CD4-positive, alpha-beta T cell treated with Interleukin-1 beta for 1 hour (primary cell): ENCODE data around the gene ACKR3.

ENCODE experiments used
- DNase-seq, 2 donors: peaks; one replicate each; pipeline ENCODE4 v3.0.0-alpha.2; 2020 to 2022

The ACKR3 gene

DNA sequence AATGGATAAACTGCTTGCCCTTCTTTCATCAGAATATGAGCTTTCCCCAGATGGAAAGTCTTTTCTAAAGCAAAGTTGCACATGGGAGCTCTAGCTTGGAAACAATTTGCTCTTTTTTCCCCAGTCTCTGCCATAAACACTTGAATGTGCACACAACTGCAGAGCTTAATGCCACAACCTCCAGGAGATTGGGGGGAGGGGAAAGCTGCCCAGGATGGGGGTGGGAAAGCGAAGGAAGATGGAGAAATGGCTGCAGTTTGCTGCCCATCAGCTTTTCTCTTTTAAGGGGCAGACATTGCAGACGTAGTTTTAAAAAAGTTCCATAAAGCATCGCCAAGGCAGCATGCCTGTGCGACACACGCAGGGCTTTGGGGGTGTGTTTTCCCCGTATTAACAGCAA lies 1.5 kb downstream of the ACKR3 start:
- no peak for DNase-seq

DNA sequence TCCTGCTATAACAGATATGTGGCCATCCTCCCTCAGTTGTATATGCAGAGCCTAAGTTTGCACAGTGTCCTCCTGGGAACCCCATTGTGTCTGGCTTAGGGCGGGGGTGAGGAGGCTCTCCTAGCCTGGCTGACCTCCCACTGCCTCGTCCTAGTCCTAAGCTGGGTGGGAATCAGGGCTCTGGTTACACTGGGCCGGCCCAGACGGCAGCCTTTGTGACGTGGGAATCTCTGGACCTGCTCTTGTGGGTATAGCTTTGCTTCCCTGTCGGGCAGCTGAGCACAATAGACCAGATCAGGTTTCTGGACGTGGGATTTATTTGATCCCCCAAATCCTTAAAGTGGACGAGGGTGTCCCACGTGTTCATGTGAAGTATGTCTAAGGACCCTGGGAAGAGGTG lies 2.9 kb downstream of the ACKR3 start:
- no peak for DNase-seq

DNA sequence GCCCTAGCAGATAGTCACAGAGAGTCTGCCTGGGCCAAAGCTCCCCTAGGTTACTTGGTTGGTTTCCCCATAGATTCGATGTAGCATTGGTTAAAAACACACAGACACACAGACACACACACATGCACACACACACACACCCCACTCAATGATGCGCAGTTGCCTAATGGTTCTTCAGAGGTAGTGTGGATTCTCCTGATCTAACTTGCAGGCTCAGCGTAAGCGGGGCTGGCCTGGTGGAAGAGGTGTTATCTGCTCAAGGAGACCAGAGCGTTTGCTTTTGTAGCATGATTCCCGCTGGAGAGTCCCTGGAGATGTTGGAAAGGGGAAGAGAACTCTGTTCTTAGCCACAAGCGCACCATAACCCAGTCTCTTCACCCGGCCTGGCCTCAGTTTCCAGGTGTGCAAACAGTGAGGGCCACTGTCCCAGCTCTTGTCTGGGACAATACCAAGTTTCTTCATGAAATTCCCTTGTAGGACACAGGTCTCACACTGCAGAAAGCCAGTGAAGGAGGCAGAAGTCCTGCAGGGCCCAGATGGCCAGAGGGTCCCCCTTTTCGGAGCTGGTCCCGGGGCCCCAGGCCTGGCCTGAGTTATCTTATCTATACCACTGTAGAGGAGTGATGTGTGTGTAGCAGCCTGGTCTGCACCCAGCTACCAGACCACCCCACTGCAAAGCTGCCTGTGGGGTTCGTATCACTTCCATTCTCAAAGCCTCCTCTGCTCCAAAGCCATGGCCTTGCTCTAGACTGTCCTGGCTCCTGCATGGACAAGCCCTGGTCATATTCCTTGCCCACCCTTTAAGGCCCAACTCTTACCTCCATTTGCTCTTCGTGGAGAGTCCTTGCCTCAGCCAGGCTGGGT lies 3.7 kb downstream of the ACKR3 start:
- DNase-seq = no peak

DNA sequence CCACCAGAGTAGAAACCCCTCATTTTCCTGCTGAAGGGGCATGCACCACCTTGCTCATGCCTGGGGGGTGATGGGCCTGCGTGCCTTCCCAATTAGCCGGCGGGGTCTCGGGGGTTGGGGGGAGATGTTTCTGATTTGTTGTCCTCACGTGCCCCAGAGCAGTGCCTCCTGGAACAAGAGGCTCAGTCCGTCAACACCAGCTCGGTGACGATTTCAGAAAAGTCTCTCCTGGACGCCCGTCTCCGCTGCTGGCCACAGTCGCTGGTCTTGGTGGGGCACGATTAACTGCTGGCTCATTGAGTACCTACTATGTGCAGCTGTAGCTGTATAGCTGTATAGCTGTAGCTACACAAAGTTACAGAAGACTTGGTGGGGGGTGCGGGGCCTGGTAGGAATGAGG lies 4.4 kb downstream of the ACKR3 start:
- no peak for DNase-seq

DNA sequence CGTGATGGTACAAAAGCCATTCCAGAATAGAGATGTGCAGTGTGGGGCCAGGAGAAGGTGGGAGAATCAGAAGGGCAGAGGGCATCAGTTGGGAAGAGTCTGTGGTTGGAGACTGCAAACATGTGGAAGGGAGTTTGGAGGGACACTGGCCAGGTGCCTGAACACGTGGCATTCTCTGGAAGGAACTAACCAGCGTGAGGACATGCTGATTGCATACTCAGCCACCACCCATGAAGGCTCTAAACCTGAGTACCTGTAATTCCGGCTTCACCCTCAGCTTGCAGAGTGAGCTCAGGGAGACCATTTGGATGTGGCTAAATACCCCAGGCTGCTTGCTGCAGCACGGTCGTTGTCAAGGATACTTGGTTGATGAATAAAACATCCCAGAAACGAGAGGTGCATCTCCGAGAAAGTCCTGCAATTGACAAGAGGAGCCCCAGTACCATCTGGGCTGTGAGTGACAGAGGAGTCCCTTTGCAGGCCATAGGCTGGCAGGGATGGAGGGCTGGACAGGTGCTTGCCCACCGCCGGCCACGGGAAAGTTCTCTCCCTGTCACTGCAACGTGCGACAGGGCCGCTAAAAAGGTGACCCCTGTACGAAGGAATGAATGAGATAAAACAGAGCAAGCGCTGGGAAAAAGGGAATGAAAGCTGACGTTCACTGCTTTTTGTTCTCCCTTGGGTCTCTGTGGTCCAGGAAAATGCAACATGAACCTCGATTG lies 5.0 kb downstream of the ACKR3 start:
- no peak for DNase-seq

DNA sequence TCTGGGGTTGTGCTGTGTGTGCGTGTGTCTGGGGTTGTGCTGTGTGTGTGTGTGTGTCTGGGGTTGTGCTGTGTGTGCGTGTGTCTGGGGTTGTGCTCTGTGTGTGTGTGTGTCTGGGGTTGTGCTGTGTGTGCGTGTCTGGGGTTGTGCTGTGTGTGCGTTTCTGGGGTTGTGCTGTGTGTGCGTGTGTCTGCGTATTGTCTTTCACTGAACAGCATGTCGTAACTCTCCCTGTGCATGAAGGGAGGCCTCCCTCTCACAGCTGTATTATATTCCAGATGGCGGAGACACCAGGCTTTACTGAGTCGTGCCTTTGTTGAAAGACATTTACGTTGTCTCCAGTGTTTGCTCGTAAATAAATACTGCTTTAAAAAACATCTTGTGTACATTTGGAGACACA lies 5.9 kb downstream of the ACKR3 start:
- no peak for DNase-seq

DNA sequence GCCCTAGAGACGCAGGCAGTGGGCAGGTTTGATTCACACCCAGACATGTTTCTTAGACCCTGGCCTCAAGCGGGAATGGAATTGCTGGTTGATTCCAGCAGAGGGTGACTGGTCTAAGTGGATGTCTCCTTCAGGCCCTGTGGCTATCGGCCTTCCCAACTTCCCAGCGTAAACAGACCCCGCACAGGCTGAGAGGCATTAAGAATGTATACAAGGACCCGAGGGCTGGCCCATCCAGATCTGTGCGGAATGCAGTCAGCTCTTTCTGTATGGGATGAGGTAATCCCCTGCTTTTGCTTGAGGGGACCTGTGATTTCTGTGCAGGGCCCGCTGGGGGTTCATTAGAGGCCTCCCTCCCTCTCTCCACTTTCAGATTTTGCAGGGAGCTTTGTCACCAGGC lies 6.5 kb downstream of the ACKR3 start:
- no peak for DNase-seq

DNA sequence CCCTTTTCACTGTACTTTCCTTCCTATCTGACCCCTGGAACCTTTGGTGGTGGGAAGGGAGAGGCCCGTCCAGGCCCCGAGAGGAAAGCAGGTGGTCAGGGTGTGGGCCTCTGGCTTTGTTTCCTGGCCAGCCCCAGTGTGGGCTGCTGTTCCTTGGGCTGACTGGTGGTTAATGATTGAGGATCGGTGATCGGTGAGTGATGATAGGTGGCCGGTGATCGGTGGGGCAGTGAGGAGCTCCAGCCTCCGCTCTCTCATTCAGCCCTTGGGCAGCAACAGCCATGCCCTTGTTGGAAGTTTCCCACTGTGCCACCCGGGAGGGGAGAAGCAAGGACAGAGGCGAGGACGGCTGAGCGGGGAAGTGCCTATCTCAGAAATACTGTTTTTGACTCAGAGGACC lies 7.3 kb downstream of the ACKR3 start:
- no peak for DNase-seq

DNA sequence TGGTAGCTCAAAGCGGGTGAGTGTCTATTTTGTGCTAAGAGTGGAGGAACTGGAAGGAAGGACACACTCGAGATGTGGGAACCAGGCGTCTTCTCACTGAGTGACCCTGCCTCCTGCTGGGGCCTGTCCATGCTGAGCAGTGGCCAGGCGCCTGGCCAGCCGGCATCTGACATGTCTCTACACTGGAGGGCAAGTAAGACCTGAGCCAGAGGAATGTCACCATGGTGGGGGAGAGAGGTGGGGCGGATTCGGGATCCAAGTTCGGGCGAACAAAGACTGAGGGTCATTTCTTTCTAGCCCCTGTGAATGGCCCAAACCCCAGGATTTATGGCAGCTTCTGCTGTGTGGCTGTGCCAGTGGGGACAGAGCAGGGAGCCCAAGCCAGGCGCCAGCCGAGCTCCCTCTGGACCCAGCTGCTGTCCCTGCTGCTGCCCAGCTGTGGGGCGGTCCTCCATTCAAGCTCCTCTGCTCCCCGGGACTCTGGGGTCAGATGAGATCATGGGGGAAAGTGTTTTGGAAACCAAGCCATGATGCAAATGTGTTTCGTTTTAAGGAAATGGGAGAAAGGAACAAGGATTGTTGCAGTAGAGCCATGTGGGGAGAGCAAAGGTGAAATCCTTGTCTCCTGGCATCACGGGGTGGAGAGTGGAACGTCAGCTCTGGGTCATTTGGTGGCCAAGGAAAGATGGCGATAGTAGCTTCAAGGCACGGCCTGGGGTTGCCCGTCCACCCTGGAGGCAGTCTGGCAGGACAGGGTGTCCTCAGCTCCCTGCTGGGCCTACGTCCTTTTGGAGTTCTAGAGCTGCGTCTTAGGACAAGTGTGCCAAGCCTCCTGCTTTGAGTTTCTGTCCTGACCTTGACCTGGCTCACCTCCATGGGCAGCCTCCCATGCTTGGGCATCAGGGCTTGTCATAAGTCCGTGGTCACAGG lies 8.1 kb downstream of the ACKR3 start:
- no peak for DNase-seq

DNA sequence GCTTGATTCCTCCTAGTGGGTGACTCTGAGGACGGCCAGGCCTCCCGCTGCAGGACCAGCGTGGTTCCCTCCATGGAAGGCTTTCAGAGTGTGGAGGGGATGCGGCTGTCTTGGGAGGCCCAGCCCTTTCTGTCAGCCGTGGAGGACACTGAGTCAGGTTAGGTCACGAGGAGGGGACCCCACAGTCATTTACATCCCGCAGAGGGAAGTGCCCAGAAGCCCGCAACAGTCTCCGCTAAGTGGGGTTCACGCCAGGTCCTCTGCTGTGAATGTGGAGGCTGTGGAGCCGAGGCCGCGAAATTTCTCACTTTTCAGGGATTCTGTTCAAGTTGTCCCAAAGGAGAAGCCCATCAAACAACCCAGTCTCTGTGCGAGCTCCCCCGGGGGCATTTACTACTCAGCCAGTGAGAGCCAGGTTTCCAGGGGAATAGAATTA lies 8.8 kb downstream of the ACKR3 start:
- no peak for DNase-seq

DNA sequence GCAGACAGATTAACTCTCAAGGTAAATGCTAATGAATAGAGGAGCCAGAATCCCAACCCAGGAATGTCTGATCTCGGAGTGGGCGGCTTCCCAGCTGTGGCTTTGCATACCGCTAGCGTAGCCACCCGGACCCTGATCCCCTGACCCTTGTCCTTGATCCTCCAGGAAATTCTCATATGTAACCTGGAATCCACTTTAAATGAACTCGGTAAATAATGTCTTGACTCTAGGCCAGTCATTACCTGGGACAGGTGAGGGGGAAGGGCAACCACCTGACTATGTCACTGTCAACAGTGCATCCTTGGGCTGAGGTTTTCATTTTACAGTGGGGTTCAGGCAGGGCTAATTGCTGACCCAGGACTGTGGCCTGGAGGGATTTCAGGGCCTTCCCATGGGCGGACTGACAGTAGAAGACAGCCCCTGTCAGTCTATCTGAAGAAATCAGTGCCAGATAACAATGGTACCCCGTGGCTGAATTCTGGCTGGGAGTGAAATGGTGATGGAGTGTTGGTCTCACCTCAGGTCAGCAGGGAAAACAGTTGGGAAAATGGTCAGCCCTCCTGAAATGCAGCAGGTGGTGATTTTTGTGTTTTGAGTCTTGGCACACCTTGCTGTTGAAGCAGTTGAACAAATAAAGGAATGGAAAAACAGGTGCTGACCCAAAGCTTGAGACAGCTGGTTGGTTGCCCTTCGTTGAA lies 9.6 kb downstream of the ACKR3 start:
- no peak for DNase-seq

DNA sequence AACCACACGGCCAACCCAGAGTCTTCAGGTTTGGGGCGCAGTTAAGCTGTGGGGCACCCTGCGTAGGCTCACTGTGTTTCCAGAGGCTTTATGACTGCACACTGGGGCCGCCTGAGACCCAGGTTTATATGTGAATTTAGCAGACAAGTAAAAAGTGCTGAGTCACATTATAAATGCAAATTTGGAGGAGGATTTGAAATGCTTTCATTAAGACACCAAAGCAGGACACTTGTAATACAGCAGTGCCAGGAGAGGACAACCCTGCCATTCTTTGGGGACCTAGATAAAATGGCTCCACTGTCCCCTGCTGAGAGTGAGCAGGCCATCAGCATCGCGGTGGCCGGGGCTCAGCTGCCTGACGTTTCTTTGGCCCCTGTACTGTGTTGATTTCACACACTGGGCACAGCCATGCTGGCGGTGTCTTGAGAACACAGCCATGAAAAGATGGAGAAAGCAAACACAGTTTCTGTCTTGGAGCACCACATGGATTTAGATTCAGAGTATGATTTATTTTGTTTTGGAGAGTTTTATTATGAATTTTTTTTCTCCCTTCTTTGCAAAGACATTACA lies 10.2 kb downstream of the ACKR3 start:
- DNase-seq = no peak

DNA sequence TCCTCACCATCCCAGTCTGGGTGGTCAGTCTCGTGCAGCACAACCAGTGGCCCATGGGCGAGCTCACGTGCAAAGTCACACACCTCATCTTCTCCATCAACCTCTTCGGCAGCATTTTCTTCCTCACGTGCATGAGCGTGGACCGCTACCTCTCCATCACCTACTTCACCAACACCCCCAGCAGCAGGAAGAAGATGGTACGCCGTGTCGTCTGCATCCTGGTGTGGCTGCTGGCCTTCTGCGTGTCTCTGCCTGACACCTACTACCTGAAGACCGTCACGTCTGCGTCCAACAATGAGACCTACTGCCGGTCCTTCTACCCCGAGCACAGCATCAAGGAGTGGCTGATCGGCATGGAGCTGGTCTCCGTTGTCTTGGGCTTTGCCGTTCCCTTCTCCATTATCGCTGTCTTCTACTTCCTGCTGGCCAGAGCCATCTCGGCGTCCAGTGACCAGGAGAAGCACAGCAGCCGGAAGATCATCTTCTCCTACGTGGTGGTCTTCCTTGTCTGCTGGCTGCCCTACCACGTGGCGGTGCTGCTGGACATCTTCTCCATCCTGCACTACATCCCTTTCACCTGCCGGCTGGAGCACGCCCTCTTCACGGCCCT lies 11.2 kb downstream of the ACKR3 start:
- no peak for DNase-seq

DNA sequence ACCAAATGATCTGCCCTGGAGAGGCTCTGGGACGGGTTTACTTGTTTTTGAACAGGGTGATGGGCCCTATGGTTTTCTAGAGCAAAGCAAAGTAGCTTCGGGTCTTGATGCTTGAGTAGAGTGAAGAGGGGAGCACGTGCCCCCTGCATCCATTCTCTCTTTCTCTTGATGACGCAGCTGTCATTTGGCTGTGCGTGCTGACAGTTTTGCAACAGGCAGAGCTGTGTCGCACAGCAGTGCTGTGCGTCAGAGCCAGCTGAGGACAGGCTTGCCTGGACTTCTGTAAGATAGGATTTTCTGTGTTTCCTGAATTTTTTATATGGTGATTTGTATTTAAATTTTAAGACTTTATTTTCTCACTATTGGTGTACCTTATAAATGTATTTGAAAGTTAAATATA lies 11.9 kb downstream of the ACKR3 start:
- DNase-seq = no peak

DNA sequence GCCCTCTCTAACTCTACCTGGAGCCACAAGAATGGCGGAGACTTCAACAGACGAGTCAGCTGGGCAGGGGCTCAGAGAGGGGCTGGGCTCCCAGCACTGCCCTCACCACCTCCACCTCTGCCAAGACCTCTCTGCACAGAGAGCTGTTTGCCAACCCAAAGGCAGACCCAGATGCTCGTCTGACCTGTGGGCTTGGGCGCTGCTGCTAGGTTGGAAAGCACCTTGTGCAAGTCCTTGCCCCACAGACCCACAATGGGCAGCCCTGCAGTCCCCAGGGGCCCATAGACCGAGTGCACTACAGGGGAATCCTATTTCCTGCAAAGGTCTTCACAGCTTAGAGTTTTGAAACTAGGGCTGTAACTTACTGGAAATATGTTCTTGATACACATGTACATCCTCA lies 13.3 kb downstream of the ACKR3 start:
- no peak for DNase-seq

DNA sequence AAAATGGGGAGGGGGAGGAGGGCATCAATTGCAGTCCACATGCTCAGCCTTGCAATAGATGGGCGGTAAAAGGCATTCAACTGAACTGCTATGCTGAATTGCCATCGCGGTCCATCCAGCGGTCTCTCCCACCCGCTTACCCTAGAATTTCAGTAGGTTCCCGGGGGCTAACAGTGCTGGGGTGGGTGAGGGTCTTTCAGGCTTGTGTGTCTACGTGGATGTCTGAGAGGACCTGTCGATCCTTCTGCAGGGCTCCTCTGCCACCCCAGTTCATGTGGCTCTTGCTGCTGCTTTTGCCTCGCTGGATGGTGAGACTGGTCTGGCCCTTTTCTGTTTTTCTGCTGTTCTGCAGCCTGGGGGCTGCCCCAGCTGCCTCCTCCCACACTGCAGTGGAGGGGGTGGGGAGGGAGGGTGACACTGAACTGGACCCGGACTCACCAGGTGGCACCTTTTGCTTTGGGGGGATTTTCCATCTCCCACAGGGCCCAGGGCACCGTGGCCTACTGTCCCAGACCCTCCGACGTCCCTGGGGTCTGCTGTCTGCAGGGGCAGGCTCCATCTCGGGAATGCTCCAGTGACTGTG lies 14.1 kb downstream of the ACKR3 start:
- no peak for DNase-seq

DNA sequence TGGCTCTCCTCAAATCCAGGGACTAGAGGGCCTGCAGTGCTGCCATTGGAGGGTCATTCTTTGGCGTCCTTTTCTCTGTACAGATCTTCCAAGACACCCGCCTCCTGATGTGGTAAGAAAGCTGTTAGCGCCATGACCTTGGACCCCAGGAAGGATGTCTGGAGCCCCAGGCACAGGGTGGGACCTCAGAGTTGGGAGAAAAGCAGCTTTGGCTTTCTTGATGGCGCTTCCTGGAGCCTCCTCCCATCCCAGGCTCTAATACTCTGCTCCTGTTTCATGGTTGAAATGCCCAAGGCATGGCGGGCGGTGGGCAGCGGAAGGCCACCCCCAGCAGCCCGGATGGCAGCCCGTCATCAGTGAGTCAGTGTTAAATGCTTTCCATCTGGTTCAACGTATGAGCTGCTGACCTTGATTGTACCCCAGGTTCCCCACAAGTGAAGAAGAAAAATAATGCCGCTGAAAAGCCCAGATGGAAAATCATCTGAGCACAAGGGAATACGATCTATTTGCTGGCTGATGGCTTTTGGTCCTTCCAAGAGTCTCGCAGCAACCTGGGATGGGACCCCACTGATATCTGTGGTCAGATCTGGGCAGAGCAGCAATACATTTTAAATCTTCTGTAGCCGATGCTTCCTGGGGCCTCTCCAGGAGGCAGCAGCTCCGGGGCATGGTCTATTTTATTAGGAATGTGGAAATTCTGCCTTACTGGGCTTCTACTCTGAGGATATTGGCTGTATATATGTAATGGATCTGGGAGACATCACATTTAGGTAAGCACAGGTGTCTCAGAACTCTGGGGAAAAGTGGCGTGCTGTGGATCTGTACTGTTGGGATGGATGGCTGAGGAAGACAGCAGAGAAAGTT lies 15.1 kb downstream of the ACKR3 start:
- no peak for DNase-seq

DNA sequence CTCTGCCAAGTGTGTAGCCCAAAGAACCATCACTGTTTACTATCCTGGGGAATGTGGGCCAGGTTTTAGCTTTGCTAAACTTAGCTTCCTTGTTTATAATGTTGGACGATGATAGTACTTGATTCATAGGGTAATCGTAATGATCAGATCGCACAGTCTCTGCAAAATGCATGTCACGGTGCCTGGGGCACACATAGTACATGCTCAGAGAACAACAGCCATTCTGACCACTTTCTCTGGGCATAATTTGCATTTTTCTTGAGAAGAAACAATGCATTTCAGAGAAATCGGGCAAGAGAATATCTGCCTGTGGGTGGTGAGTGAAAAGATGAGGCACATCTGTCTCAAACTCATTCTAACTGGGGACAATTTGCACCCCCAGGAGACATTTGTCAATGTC lies 16.3 kb downstream of the ACKR3 start:
- no peak for DNase-seq

DNA sequence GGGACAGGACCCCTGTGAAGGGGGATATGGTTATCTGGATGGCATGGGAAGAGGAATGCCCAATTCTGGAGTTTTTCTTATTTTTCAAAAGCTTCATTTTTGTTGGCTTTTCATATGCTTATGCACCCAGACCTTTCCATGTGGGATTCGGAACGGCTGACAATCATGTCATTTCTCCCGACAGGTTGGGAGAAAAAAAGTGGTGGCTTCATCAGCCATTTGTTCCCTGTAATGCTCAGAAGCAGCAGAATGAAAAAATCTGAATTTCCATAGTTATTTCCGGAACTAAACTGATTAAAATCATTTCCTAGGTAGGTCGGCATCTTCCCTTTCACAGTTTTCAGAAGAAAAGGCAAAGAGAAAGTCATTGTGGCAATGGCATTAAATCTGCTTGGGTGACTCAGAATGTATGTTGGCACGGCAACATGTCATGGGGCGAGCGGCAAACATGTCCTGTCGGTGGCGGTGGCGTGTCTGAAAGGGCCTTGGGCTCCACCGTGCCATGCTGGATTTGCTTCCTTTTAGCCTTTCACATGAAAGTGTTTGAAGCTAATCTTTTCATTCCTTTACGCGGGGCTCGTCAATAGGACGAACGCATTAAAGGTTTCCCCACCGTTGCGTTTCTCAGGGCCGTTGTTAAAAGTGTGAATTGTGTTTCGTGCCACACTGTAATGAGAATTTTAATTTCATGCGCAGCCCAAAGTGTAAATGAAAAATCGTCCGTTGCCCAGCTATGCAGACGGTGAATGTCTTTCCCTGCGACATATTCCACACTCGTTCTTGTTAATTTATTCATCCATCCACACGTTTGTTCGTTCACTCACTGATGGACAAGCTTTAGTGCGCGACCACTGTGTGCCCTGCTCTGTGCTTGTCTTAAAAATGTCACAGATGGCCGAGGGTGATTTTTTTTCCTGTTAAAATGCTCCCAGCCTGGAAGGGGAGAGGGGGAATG lies 18.5 kb downstream of the ACKR3 start:
- DNase-seq = no peak
